GM18909 (cell line): Measurements from ENCODE around the gene BTBD10.

Source experiments
- ATAC-seq: cut with Tn5 transposase; IDR thresholded peaks from one replicate; pipeline ENCODE4 v1.9.1; 2021; ENCODE audit warnings: mild to moderate bottlenecking; ENCODE audit not compliant: unreplicated experiment, poor library complexity

Gene BTBD10

GRCh38 chr11:13376838-13377237, 86.2 kb downstream of the BTBD10 start:
- no peak for ATAC-seq

GRCh38 chr11:13376402-13376801, 86.6 kb downstream of the BTBD10 start:
- ATAC-seq: no peak

GRCh38 chr11:13375798-13376197, 87.2 kb downstream of the BTBD10 start:
- no peak for ATAC-seq

- ATAC-seq: no peak
These were observed 89.8 kb downstream of the BTBD10 start for GRCh38 chr11:13373216-13373615.

GRCh38 chr11:13368041-13368446, 95.0 kb downstream of the BTBD10 start:
- no peak for ATAC-seq

GRCh38 chr11:13367115-13367514, 95.9 kb downstream of the BTBD10 start:
- ATAC-seq: no peak

GRCh38 chr11:13366266-13367026, 96.6 kb downstream of the BTBD10 start:
- ATAC-seq: no peak

- no peak for ATAC-seq
These were observed 98.6 kb downstream of the BTBD10 start for GRCh38 chr11:13364388-13364787.

GRCh38 chr11:13362596-13363109, 100.4 kb downstream of the BTBD10 start:
- no peak for ATAC-seq

- no peak for ATAC-seq
These were observed 104.3 kb downstream of the BTBD10 start for GRCh38 chr11:13358596-13359270.

GRCh38 chr11:13357232-13357631, 105.8 kb downstream of the BTBD10 start:
- no peak for ATAC-seq

GRCh38 chr11:13355191-13355590, 107.8 kb downstream of the BTBD10 start:
- ATAC-seq: no peak

- no peak for ATAC-seq
These were observed 108.7 kb downstream of the BTBD10 start for GRCh38 chr11:13354335-13354734.

- ATAC-seq: no peak
These were observed 110.3 kb downstream of the BTBD10 start for GRCh38 chr11:13352711-13353110.

GRCh38 chr11:13349581-13349980, 113.4 kb downstream of the BTBD10 start:
- ATAC-seq: no peak

GRCh38 chr11:13349046-13349445, 114.0 kb downstream of the BTBD10 start:
- no peak for ATAC-seq

GRCh38 chr11:13348305-13348704, 114.7 kb downstream of the BTBD10 start:
- no peak for ATAC-seq

- ATAC-seq: no peak
These were observed 115.1 kb downstream of the BTBD10 start for GRCh38 chr11:13347901-13348300.

- ATAC-seq: no peak
These were observed 116.6 kb downstream of the BTBD10 start for GRCh38 chr11:13346470-13346869.

- ATAC-seq: no peak
These were observed 118.2 kb downstream of the BTBD10 start for GRCh38 chr11:13344818-13345217.

GRCh38 chr11:13343931-13344717, 118.9 kb downstream of the BTBD10 start:
- ATAC-seq: peak; percentile 65
